ENCODE data around the gene IGF2. TPM values are rescaled to one million over a fixed set of nuclear protein-coding genes. Genes with fewer than 3 reads are reported as not detected.

Gene IGF2
- total RNA-seq, 1 experiment from 2014 or later = 5.0 TPM

- no peak overlapping the region for H3K4me3 ChIP-seq (ENCODE audit: low read length)
Observed at GRCh38 chr11:2134022-2135010, 4.9 kb downstream of the IGF2 start.

GRCh38 chr11:2133241-2134021, 5.8 kb downstream of the IGF2 start:
- Histone ChIP-seq H2AFZ (ENCODE audit: low read length) (no peak overlapping the region), H3F3A (ENCODE audit: low read length, unreplicated experiment) (no peaks in the 10 kb centered on the region), H3K9me2 (replicated peaks; ENCODE audit: low read length) (no peaks in the 10 kb centered on the region), H3K4me2 (ENCODE audit: low read length) (no peak overlapping the region), H3K4me1 (ENCODE audit: insufficient read depth, low read length) (peaks cover 6% of the 10 kb centered on the region; the same call in 1 of the 2 replicates), H3K9ac (ENCODE audit: low read length) (no peak overlapping the region), H3K9me3 (ENCODE audit: low read length) (no peaks in the 10 kb centered on the region), H3K27ac (ENCODE audit: low read length) (no peak overlapping the region), H3K79me2 (ENCODE audit: low read length) (no peaks in the 10 kb centered on the region), H3K4me3 (ENCODE audit: low read length) (no peak overlapping the region), H3K36me3 (ENCODE audit: low read depth, low read length) (no peaks in the 10 kb centered on the region), H4K20me1 (ENCODE audit: low read length) (no peaks in the 10 kb centered on the region), H3K27me3 (ENCODE audit: low read length) (peaks cover 10% of the 10 kb centered on the region)
- intact Hi-C loops (cut with micrococcal nuclease) = no loop called here
- no TSS peak for BruUV-seq (replicated peaks)
- DNase-seq = no peak
- POLR2A ChIA-PET (ENCODE audit: unreplicated experiment) = no interaction called here
- CTCF ChIA-PET = no interaction called here
- no peak for ATAC-seq
- TF ChIP-seq EZH2 (IDR thresholded peaks at IDR 0.05; ENCODE audit: low read length, unreplicated experiment) (no peak), EZH2phosphoT487 (IDR thresholded peaks at IDR 0.05; ENCODE audit: borderline replicate concordance, low read length) (no peak), CTCF (conservative IDR thresholded peaks at IDR 0.05; ENCODE audit: low read depth, low read length) (no peak)

More at GRCh38 chr11:2134022-2135010, 4.9 kb downstream of the IGF2 start:
- DNase-seq (no peak), ATAC-seq (no peak)
- Histone ChIP-seq H3K4me1 (ENCODE audit: insufficient read depth, low read length) (peaks cover 6% of the 10 kb centered on the region; the same call in 1 of the 2 replicates), H3K79me2 (ENCODE audit: low read length) (no peaks in the 10 kb centered on the region), H3K9ac (ENCODE audit: low read length) (no peak overlapping the region), H3K27me3 (ENCODE audit: low read length) (peaks cover 11% of the 10 kb centered on the region), H3K36me3 (ENCODE audit: low read depth, low read length) (no peaks in the 10 kb centered on the region), H3F3A (ENCODE audit: low read length, unreplicated experiment) (no peaks in the 10 kb centered on the region), H3K9me2 (replicated peaks; ENCODE audit: low read length) (no peaks in the 10 kb centered on the region), H3K9me3 (ENCODE audit: low read length) (no peaks in the 10 kb centered on the region), H4K20me1 (ENCODE audit: low read length) (no peaks in the 10 kb centered on the region), H3K27ac (ENCODE audit: low read length) (no peak overlapping the region), H2AFZ (ENCODE audit: low read length) (no peak overlapping the region), H3K4me2 (ENCODE audit: low read length) (no peak overlapping the region)
- POLR2A ChIA-PET (ENCODE audit: unreplicated experiment) = no interaction called here
- BruUV-seq (replicated peaks) = no TSS peak
- intact Hi-C loops (cut with micrococcal nuclease) = no loop called here
- CTCF ChIA-PET = no interaction called here
- TF ChIP-seq CTCF (conservative IDR thresholded peaks at IDR 0.05; ENCODE audit: low read depth, low read length) = no peak
- no peak for TF ChIP-seq EZH2phosphoT487 (IDR thresholded peaks at IDR 0.05; ENCODE audit: borderline replicate concordance, low read length)
- TF ChIP-seq EZH2 (IDR thresholded peaks at IDR 0.05; ENCODE audit: low read length, unreplicated experiment) = no peak

Data from PC-3 (cell line).